ENCODE data around the gene NRM. TPM values are rescaled to one million over a fixed set of nuclear protein-coding genes. Genes with fewer than 3 reads are reported as not detected.

The NRM gene, protein sequence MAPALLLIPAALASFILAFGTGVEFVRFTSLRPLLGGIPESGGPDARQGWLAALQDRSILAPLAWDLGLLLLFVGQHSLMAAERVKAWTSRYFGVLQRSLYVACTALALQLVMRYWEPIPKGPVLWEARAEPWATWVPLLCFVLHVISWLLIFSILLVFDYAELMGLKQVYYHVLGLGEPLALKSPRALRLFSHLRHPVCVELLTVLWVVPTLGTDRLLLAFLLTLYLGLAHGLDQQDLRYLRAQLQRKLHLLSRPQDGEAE
- total RNA-seq: 1 to 10 TPM; 2.2 to 4.2 TPM

DNA sequence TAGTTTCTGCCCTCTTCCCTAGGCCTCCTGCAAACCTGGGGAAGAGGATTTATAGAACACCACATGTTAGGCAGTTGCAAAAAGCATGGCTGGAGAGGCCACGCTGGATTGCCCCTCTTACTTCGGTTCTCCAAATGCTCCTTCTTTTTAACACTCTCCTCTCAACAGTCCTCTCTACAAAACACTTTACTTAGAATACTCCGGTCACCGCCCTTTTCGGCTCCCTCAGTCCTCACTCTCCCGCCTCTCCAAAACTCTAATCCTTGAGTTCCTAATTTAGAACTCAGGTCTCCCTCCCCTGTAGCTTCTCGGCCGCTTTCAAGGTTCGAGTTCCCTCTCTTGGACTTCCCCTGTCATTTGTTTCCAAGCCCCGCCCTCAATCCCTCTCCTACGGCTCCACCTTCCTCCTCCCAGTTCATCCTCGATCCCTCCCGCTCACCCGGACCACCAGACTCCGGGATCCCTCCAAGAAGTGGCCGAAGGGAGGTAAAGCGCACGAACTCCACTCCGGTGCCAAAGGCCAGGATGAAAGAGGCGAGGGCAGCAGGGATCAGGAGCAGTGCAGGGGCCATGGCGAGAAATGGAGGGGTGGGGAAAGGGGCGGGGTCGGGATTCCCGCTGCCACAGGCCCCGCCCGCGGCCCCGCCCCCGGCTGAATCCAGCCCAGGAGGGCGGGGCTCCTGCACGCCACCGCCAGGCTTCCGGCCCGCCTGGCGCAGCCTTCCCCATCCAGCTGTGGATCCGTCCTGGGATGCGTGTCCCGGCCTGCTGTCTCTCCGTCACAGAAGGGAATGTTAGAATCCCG is at the start of gene NRM:
Gene NRM (minus strand): TSS at position 582 of the 805 bp plus-strand sequence. CDS start 10 bp downstream, at position 572.
- no peaks in the 10 kb centered on the region for H3K27me3 ChIP-seq
- no peaks in the 10 kb centered on the region for H3K9me3 ChIP-seq
- H3K4me1 ChIP-seq: peaks cover 0 to 45% of the 10 kb centered on the region in 2 donors
- peak within 1 kb of the TSS; percentile 86 to 90 for H3K27ac ChIP-seq
- H3K36me3 ChIP-seq: no peaks in the 10 kb centered on the region
- DNase-seq (ENCODE audit: low spot score): peak; percentile 89
- TF ChIP-seq, protein P1, sequence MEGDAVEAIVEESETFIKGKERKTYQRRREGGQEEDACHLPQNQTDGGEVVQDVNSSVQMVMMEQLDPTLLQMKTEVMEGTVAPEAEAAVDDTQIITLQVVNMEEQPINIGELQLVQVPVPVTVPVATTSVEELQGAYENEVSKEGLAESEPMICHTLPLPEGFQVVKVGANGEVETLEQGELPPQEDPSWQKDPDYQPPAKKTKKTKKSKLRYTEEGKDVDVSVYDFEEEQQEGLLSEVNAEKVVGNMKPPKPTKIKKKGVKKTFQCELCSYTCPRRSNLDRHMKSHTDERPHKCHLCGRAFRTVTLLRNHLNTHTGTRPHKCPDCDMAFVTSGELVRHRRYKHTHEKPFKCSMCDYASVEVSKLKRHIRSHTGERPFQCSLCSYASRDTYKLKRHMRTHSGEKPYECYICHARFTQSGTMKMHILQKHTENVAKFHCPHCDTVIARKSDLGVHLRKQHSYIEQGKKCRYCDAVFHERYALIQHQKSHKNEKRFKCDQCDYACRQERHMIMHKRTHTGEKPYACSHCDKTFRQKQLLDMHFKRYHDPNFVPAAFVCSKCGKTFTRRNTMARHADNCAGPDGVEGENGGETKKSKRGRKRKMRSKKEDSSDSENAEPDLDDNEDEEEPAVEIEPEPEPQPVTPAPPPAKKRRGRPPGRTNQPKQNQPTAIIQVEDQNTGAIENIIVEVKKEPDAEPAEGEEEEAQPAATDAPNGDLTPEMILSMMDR (IDR thresholded peaks at IDR 0.05): no peak
- H3K4me3 ChIP-seq: peak within 1 kb of the TSS; percentile 60 to 67

DNA sequence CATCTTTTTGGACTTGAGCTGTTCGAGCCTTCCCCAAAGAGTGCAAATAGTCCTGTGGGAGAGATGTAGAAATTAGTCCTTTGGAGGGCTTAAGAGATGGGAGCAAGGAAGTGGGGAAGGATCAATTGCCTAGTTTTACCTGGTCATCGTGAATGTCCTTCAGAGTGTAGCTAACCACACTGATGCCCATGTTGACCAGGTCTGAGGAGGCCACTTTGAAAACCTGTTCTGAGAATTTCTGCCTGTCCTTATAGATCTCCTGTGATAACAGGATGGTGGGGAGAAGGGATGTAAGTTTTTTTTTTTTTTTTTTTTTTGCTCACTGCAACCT is 49.7 kb upstream of the NRM start:
- H3K4me1 ChIP-seq: peaks cover 0 to 56% of the 10 kb centered on the region in 2 donors
- no peak for DNase-seq (ENCODE audit: low spot score)
- H3K36me3 ChIP-seq: peaks cover 58% of the 10 kb centered on the region
- H3K27ac ChIP-seq: peak overlapping the region; percentile 15 to 94
- H3K4me3 ChIP-seq: no peak overlapping the region
- no peaks in the 10 kb centered on the region for H3K27me3 ChIP-seq
- TF ChIP-seq, protein P1 (IDR thresholded peaks at IDR 0.05): no peak
- no peaks in the 10 kb centered on the region for H3K9me3 ChIP-seq

DNA sequence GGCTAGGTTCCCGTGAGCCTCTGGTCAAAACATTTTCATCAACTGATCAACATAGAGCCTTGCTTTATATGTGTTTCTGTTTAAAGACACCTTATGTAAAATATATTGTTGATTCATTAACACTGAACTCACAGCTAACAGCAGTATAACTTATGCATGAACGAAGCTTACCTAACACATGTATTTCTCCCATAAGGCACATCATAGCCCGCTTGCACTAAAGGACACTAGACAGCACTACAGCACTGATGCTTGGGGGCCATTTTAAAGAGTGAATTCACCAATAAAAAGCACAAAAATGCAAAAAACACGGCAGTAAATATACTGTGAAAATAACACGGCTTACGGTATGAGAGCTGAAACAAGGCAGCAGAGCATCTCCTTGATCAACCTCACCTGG is 47.7 kb upstream of the NRM start:
- Histone ChIP-seq H3K9me3 (no peaks in the 10 kb centered on the region), H3K27me3 (no peaks in the 10 kb centered on the region), H3K27ac (no peak overlapping the region), H3K4me1 (peaks cover 0 to 47% of the 10 kb centered on the region in 2 donors), H3K4me3 (no peak overlapping the region), H3K36me3 (peaks cover 76% of the 10 kb centered on the region)
- no peak for DNase-seq (ENCODE audit: low spot score)
- TF ChIP-seq, protein P1 (IDR thresholded peaks at IDR 0.05): no peak

DNA sequence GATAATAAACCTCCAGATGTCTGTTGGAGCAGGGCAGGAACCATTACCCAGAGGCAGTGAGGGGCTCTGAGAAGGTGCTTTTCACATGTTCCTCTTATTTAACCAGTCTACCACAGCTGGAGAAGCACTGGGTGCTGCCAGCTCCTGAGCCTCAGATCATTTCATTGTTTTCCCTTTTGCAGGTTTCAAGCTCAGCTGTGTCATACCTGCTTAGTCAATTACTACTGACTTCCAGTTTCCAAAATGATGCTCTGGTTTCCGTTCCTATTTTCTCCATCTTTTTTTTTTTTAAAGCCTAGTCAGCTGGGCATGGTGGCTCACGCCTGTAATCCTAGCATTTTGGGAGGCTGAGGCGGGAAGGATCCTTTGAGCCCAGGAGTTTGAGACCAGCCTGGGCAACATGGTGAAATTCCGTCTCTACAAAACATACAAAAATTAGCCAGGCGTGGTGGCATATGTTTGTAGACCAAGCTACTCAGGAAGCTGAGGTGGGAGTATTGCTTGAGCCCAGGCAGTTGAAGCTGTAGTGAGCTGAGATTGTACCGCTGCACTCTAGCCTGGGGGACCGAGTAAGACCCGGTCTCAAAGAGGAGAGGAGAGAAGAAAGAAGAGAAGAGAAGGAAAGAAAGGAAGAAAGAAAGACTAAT is 45.0 kb upstream of the NRM start:
- no peak overlapping the region for H3K27ac ChIP-seq
- no peak overlapping the region for H3K4me3 ChIP-seq
- H3K9me3 ChIP-seq: no peaks in the 10 kb centered on the region
- H3K4me1 ChIP-seq: peaks cover 0 to 39% of the 10 kb centered on the region in 2 donors
- peaks cover 95% of the 10 kb centered on the region for H3K36me3 ChIP-seq
- TF ChIP-seq, protein P1 (IDR thresholded peaks at IDR 0.05): no peak
- no peaks in the 10 kb centered on the region for H3K27me3 ChIP-seq
- DNase-seq (ENCODE audit: low spot score): no peak

DNA sequence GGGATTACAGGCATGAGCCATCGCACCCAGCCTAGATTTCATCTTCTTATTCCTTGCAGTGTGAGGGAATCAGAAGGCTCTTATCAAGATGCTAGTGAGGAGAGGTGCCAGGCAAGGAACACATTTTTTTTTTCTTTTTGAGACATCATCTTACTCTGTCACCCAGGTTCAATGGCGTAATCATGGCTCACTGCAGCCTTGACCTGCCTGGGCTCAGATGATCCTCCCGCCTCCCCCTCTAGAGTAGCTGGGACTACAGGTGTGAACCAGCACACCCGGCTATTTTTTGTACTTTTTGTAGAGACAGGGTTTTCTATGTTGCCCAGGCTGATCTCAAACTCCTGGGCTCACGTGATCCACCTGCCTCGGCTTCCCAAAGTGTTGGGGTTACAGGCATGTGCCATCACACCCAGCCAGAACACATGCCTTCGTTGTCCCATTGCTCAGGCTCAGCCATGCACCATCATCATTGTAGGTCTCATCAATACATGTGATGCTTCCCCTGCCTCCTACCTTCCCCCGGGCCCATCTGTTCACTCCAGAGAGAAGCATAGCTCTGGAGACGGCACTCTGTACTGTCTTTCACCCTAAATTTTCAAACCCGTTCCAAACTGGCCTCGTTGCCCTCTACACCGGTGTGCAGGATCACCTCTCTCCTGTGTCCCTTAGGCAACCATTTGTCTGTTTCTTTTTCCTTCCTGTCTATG is 41.6 kb upstream of the NRM start:
- no peaks in the 10 kb centered on the region for H3K9me3 ChIP-seq
- H3K4me1 ChIP-seq: peaks cover 0 to 17% of the 10 kb centered on the region in 2 donors
- H3K36me3 ChIP-seq: peaks cover 94% of the 10 kb centered on the region
- DNase-seq (ENCODE audit: low spot score): no peak
- H3K27me3 ChIP-seq: no peaks in the 10 kb centered on the region
- no peak overlapping the region for H3K4me3 ChIP-seq
- H3K27ac ChIP-seq: no peak overlapping the region
- TF ChIP-seq, protein P1 (IDR thresholded peaks at IDR 0.05): no peak
